RKO (cell line): ENCODE measurements around the gene XPR1.
A peak's percentile ranks its signal among the peaks of the same experiment; 100 is the strongest.

Source experiments
- DNase-seq: peaks from one replicate; pipeline ENCODE4 v3.0.0-alpha.2; 2016; ENCODE audit warnings: low spot score

Gene XPR1

GRCh38 chr1:180631766-180632325, at the start of gene XPR1:
Gene XPR1, plus strand, starts transcription at chr1:180632022. Its CDS starts 180 bp downstream, at chr1:180632202.
- peak; percentile 98 for DNase-seq

GRCh38 chr1:180584869-180585268, 47.0 kb upstream of the XPR1 start:
- no peak for DNase-seq

GRCh38 chr1:180585994-180586359, 45.8 kb upstream of the XPR1 start:
- DNase-seq = no peak

GRCh38 chr1:180586671-180587155, 45.1 kb upstream of the XPR1 start:
- peak; percentile 18 for DNase-seq

GRCh38 chr1:180588121-180588520, 43.7 kb upstream of the XPR1 start:
- DNase-seq = no peak

- no peak for DNase-seq
Measured at GRCh38 chr1:180590889-180591288, 40.9 kb upstream of the XPR1 start.

GRCh38 chr1:180593382-180593781, 38.4 kb upstream of the XPR1 start:
- DNase-seq = no peak

- DNase-seq = no peak
Measured at GRCh38 chr1:180594723-180595122, 37.1 kb upstream of the XPR1 start.

GRCh38 chr1:180595966-180596365, 35.9 kb upstream of the XPR1 start:
- DNase-seq = no peak

- DNase-seq = no peak
Measured at GRCh38 chr1:180597520-180597919, 34.3 kb upstream of the XPR1 start.

- no peak for DNase-seq
Measured at GRCh38 chr1:180598333-180598974, 33.4 kb upstream of the XPR1 start.

- no peak for DNase-seq
Measured at GRCh38 chr1:180600343-180600742, 31.5 kb upstream of the XPR1 start.

GRCh38 chr1:180601512-180601911, 30.3 kb upstream of the XPR1 start:
- no peak for DNase-seq

GRCh38 chr1:180603223-180603849, 28.5 kb upstream of the XPR1 start:
- DNase-seq = no peak

GRCh38 chr1:180603850-180604226, 28.0 kb upstream of the XPR1 start:
- DNase-seq = no peak

GRCh38 chr1:180606155-180606554, 25.7 kb upstream of the XPR1 start:
- DNase-seq = no peak

- DNase-seq = no peak
Measured at GRCh38 chr1:180609643-180610555, 21.9 kb upstream of the XPR1 start.

- DNase-seq = no peak
Measured at GRCh38 chr1:180610556-180611015, 21.2 kb upstream of the XPR1 start.

GRCh38 chr1:180611016-180611930, 20.5 kb upstream of the XPR1 start:
- no peak for DNase-seq

GRCh38 chr1:180612632-180613031, 19.2 kb upstream of the XPR1 start:
- DNase-seq = no peak

- DNase-seq = no peak
Measured at GRCh38 chr1:180614730-180615129, 17.1 kb upstream of the XPR1 start.
